DMS 273 (cell line): ENCODE measurements around the gene NFE2.

ENCODE experiments used
- DNase-seq: peaks from one replicate; lab custom pipeline; 2025; ENCODE audit not compliant: unreplicated experiment; lab: John Stamatoyannopoulos, UW

NFE2 gene

GRCh38 chr12:54253240-54253639 is 47.6 kb downstream of the NFE2 start:
- DNase-seq: no peak

- DNase-seq: peak; percentile 52
Measured at GRCh38 chr12:54251667-54252284, 49.0 kb downstream of the NFE2 start.

- DNase-seq: no peak
Measured at GRCh38 chr12:54249489-54249888, 51.3 kb downstream of the NFE2 start.

- DNase-seq: no peak
Measured at GRCh38 chr12:54246011-54246641, 54.7 kb downstream of the NFE2 start.
